B cell (primary cell): ENCODE measurements around the gene MAN1A1. TPM values are rescaled to one million over a fixed set of nuclear protein-coding genes. Genes with fewer than 3 reads are reported as not detected.

Source experiments
- ATAC-seq: fragments of 200-7000 bp; cut with Tn5 transposase; one replicate; pipeline ENCODE4 v1.10.0; 2021; ENCODE audit warnings: low read depth, mild to moderate bottlenecking, moderate number of reproducible peaks, moderate library complexity
- CTCF ChIA-PET: fragments of 350-600 bp; sonication (Branson Sonifier 250); formaldehyde crosslinking; loops from one replicate; lab custom pipeline; 2021; ENCODE audit warnings: antibody characterized with exemption, inconsistent platforms; lab: Charles Lee
- POLR2A ChIA-PET: fragments of 350-600 bp; sonication (Branson Sonifier 250); formaldehyde crosslinking; loops from one replicate; lab custom pipeline; 2021; ENCODE audit warnings: antibody characterized with exemption; lab: Charles Lee
- DNase-seq: peaks from one replicate; pipeline ENCODE4 v3.0.0; 2013
- H2AFZ ChIP-seq: 2 replicates; pipeline ENCODE4 v1.6.1; 2012; ENCODE audit warnings: mild to moderate bottlenecking, low read depth, low read length; ENCODE audit not compliant: insufficient read depth, poor library complexity, severe bottlenecking
- H3K27ac ChIP-seq, 2 donors: 1 replicate in 1 of 2; 2 replicates in 1 of 2; pipeline ENCODE4 v1.5.1; 2012 to 2013; ENCODE audit warnings: low read length in 2 of 2, mild to moderate bottlenecking in 2 of 2, moderate library complexity in 1 of 2
- H3K27me3 ChIP-seq, 4 experiments: fragments of 200-600 bp in 1 of 4; sonication (generic) in 1 of 4; replicated peaks in 1 of 4; 1 replicate in 2 of 4; 2 replicates in 2 of 4; pipeline versions ENCODE4 v1.6.1 to v1.7.0; 2013 to 2016; ENCODE audit warnings: low read length in 3 of 4, mild to moderate bottlenecking in 2 of 4, mixed read lengths in 1 of 4, moderate library complexity in 1 of 4; ENCODE audit not compliant: insufficient read depth in 4 of 4, control insufficient read depth in 3 of 4; ENCODE audit errors: control extremely low read depth in 1 of 4
- H3K36me3 ChIP-seq, 2 experiments: replicated peaks in 1 of 2; 1 replicate in 1 of 2; 2 replicates in 1 of 2; pipeline versions ENCODE4 v1.6.1 to v1.7.1; 2013; ENCODE audit warnings: low read length in 1 of 2; ENCODE audit not compliant: insufficient read depth in 2 of 2, control insufficient read depth in 1 of 2; ENCODE audit errors: control extremely low read depth in 1 of 2, extremely low read depth in 1 of 2
- H3K4me1 ChIP-seq, 2 donors: fragments of 200-600 bp in 1 of 2; sonication (generic) in 1 of 2; 1 replicate in 1 of 2; 2 replicates in 1 of 2; pipeline versions ENCODE4 v1.5.1 to v1.6.1; 2013 to 2017; ENCODE audit warnings: low read length in 2 of 2; ENCODE audit not compliant: control insufficient read depth in 2 of 2, insufficient read depth in 2 of 2
- H3K4me2 ChIP-seq: replicated peaks from 2 replicates; pipeline ENCODE3; 2012; ENCODE audit warnings: mild to moderate bottlenecking, low read depth, low read length; ENCODE audit not compliant: poor library complexity, severe bottlenecking
- H3K4me3 ChIP-seq, 5 experiments: fragments of 200-600 bp in 1 of 5; sonication (generic) in 1 of 5; 1 replicate in 3 of 5; 2 replicates in 2 of 5; pipeline versions ENCODE4 v1.5.1 to v1.7.0; 2011 to 2016; ENCODE audit warnings: low read length in 4 of 5, mild to moderate bottlenecking in 4 of 5, low read depth in 2 of 5, control low read depth in 1 of 5, moderate library complexity in 1 of 5; ENCODE audit not compliant: insufficient read depth in 1 of 5; ENCODE audit errors: control extremely low read depth in 1 of 5, extremely low read depth in 1 of 5
- H3K79me2 ChIP-seq: fragments of 200-600 bp; sonication (generic); one replicate; pipeline ENCODE4 v1.6.0; 2016; ENCODE audit warnings: low read length; ENCODE audit not compliant: control insufficient read depth, insufficient read depth
- H3K9ac ChIP-seq: fragments of 200-600 bp; sonication (generic); 2 replicates; pipeline ENCODE4 v1.6.1; 2017; ENCODE audit warnings: mild to moderate bottlenecking, low read length, moderate library complexity
- H3K9me3 ChIP-seq, 3 donors: one replicate each; pipeline versions ENCODE4 v1.6.1 to v1.7.1; 2013; ENCODE audit warnings: low read length in 2 of 3; ENCODE audit not compliant: control insufficient read depth in 2 of 3, insufficient read depth in 1 of 3; ENCODE audit errors: control extremely low read depth in 1 of 3
- H4K20me1 ChIP-seq: 2 replicates; pipeline ENCODE4 v1.6.0; 2012; ENCODE audit warnings: mild to moderate bottlenecking, low read length; ENCODE audit not compliant: insufficient read depth, control insufficient read depth, poor library complexity, severe bottlenecking
- H3K27ac Mint-ChIP-seq: one replicate; pipeline ENCODE4 v1.8.0; 2021; ENCODE audit warnings: mixed read lengths
- H3K27me3 Mint-ChIP-seq: one replicate; pipeline ENCODE4 v1.8.0; 2021; ENCODE audit warnings: mixed read lengths
- H3K4me1 Mint-ChIP-seq: one replicate; pipeline ENCODE4 v1.8.0; 2021; ENCODE audit warnings: mixed read lengths
- H3K4me3 Mint-ChIP-seq: one replicate; pipeline ENCODE4 v1.8.0; 2021; ENCODE audit warnings: mixed read lengths
- H3K9me3 Mint-ChIP-seq: one replicate; pipeline ENCODE4 v1.8.0; 2022; ENCODE audit warnings: mixed read lengths; ENCODE audit not compliant: insufficient read depth
- EZH2 ChIP-seq: IDR thresholded peaks from 2 replicates; pipeline ENCODE4 v1.6.1; 2012; ENCODE audit warnings: borderline replicate concordance, low read depth, mild to moderate bottlenecking, moderate library complexity, low read length; ENCODE audit not compliant: insufficient read depth, poor library complexity, severe bottlenecking
- WGBS: methylation state at CpG from one replicate; pipeline ENCODE4 v1.1.5; 2013; ENCODE audit warnings: missing lambda C conversion rate; ENCODE audit not compliant: insufficient coverage; 5-methylcytosine and 5-hydroxymethylcytosine counted together
- intact Hi-C: fragments of 100-400 bp; cut with micrococcal nuclease; formaldehyde crosslinking; loops from one replicate; pipeline ENCODE4 v1.10.0; 2022
- polyA plus RNA-seq: library from polyadenylated mRNA; depleted of rRNA; stranded (reverse); fragments of >200 nt; gene quantifications from 2 replicates; pipeline ENCODE4 v1.2.3, GENCODE V29; 2012
- total RNA-seq, 2 donors: library from RNA; stranded (reverse); fragments of 120-200 nt in 1 of 2; gene quantifications; 1 replicate in 1 of 2; 2 replicates in 1 of 2; pipeline versions ENCODE4 v1.2.3 to v1.2.4, GENCODE V29; 2013 to 2022
- TF ChIP-seq, protein P1 (sequence below): fragments of 200-600 bp; IDR thresholded peaks from one replicate; pipeline ENCODE4 v1.8.0; 2022; ENCODE audit warnings: antibody characterized with exemption, mild to moderate bottlenecking

MAN1A1 gene
- total and polyA plus RNA-seq, 2 donors (not counting 1 experiment from before 2014, with no cell fraction given) = 5.1 to 31.7 TPM

DNA sequence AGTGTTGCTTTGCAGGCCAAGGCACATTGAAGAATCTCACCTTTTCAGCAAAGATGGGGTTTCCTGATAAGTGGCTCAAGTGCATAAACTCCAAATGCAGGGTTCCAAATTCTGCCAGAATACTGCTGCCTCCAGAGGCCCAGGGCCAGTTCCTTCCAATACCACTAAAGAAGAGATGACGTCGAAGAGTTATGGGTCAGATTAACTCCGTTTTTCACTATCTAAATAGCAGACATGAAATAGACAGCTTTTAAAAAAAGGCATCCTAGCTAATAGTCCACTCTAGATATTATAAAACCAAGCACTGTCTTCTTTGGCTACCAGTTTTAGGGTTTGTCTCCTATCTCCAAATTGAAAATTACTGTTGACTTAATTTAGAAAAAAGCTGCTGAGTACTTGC is 144.8 kb downstream of the MAN1A1 start:
- no peak for DNase-seq
- peaks cover 19% of the 10 kb centered on the region for H3K4me1 Mint-ChIP-seq

DNA sequence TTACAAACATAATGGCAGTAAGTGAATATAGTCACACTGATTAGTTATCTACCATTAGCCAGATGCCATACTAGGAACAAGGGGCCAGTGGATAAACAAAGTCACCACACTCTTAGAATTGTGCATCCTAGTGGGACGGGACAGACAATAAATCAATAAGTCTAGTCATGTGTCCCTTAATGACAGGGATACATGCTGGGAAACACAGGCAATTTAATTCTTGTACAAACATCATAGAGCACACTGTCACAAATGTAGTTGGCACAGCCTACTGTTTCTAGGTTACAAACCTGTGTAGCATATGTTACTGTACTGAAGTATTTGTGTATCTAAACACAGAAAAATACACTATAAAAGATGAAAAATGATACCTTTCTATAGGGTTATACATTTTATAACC is 148.1 kb downstream of the MAN1A1 start:
- Histone ChIP-seq H3K27ac (no peak overlapping the region), H3K4me2 (no peak overlapping the region), H3K4me1 (peaks cover 3 to 5% of the 10 kb centered on the region in 2 donors), H3K9ac (no peak overlapping the region), H3K9me3 (no peaks in the 10 kb centered on the region), H2AFZ (no peak overlapping the region), H3K36me3 (peaks cover 0 to 17% of the 10 kb centered on the region in 2 experiments), H3K79me2 (no peaks in the 10 kb centered on the region), H4K20me1 (no peaks in the 10 kb centered on the region), H3K4me3 (no peak overlapping the region), H3K27me3 (no peaks in the 10 kb centered on the region)
- peaks cover 7% of the 10 kb centered on the region for H3K4me1 Mint-ChIP-seq
- TF ChIP-seq EZH2 = no peak
- TF ChIP-seq, protein P1, sequence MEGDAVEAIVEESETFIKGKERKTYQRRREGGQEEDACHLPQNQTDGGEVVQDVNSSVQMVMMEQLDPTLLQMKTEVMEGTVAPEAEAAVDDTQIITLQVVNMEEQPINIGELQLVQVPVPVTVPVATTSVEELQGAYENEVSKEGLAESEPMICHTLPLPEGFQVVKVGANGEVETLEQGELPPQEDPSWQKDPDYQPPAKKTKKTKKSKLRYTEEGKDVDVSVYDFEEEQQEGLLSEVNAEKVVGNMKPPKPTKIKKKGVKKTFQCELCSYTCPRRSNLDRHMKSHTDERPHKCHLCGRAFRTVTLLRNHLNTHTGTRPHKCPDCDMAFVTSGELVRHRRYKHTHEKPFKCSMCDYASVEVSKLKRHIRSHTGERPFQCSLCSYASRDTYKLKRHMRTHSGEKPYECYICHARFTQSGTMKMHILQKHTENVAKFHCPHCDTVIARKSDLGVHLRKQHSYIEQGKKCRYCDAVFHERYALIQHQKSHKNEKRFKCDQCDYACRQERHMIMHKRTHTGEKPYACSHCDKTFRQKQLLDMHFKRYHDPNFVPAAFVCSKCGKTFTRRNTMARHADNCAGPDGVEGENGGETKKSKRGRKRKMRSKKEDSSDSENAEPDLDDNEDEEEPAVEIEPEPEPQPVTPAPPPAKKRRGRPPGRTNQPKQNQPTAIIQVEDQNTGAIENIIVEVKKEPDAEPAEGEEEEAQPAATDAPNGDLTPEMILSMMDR = no peak
- intact Hi-C loops = no loop called here
- WGBS = 100% methylated on average over 1 of the region's 1 CpG
- POLR2A ChIA-PET = no interaction called here
- DNase-seq (no peak), ATAC-seq (no peak)
- no peaks in the 10 kb centered on the region for H3K27me3 Mint-ChIP-seq
- no peak overlapping the region for H3K27ac Mint-ChIP-seq
- CTCF ChIA-PET = no interaction called here
- H3K9me3 Mint-ChIP-seq = no peaks in the 10 kb centered on the region
- no peak overlapping the region for H3K4me3 Mint-ChIP-seq

More for the DNA sequence above, 144.8 kb downstream of the MAN1A1 start:
- no peak overlapping the region for H3K27ac ChIP-seq
- no peak overlapping the region for H3K4me3 Mint-ChIP-seq
- no peak overlapping the region for H3K9ac ChIP-seq
- no peaks in the 10 kb centered on the region for H4K20me1 ChIP-seq
- no peaks in the 10 kb centered on the region for H3K79me2 ChIP-seq
- no peaks in the 10 kb centered on the region for H3K27me3 Mint-ChIP-seq
- no peak for ATAC-seq
- no peak overlapping the region for H3K27ac Mint-ChIP-seq
- H3K4me3 ChIP-seq = no peak overlapping the region
- H3K4me1 ChIP-seq = peaks cover 3 to 10% of the 10 kb centered on the region in 2 donors
- no peak overlapping the region for H2AFZ ChIP-seq
- H3K9me3 Mint-ChIP-seq = no peaks in the 10 kb centered on the region
- TF ChIP-seq EZH2 = no peak
- TF ChIP-seq, protein P1 = no peak
- CTCF ChIA-PET = no interaction called here
- H3K27me3 ChIP-seq = no peaks in the 10 kb centered on the region
- H3K36me3 ChIP-seq = peaks cover 0 to 17% of the 10 kb centered on the region in 2 experiments
- WGBS = 83% methylated on average over 1 of the region's 3 CpGs
- H3K9me3 ChIP-seq = no peaks in the 10 kb centered on the region
- POLR2A ChIA-PET = no interaction called here
- no peak overlapping the region for H3K4me2 ChIP-seq
- intact Hi-C loops = no loop called here
